ENCODE results near the gene COL28A1. TPM values are rescaled to one million over a fixed set of nuclear protein-coding genes. Genes with fewer than 3 reads are reported as not detected.
A peak's percentile ranks its signal among the peaks of the same experiment; 100 is the strongest.

Gene COL28A1
- total RNA-seq, result under 0.01 TPM in 1 of 2 replicates, not detected in the other

DNA sequence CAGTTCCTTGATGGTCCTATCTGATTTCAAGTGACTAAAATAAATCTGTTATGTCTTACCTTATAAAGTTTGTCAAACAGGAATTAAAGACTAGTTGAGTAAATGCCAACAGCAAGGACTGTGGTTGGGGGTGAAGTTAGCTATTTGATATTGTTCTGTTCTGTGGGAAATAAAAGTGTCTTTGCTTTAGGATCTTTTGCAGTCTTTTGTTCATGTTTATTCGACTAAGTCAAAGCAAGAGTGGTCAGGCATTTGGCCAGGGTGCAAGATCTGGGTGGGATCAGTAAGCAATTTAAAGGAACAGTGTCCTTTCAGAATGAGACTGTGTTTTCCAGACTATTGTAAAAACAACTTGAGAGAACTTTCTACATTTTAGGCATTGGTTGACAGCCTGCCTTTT is at the start of gene COL28A1:
Gene COL28A1 (minus strand): TSS at position 183 of the 400 bp plus-strand sequence. CDS start 2,998 bp downstream, outside the sequence.
- no peak for DNase-seq (ENCODE audit: low read depth in 2 of 2)

GRCh38 chr7:7584653-7585052 is 49.0 kb upstream of the COL28A1 start:
- DNase-seq (ENCODE audit: low read depth in 2 of 2), result no peak

DNA sequence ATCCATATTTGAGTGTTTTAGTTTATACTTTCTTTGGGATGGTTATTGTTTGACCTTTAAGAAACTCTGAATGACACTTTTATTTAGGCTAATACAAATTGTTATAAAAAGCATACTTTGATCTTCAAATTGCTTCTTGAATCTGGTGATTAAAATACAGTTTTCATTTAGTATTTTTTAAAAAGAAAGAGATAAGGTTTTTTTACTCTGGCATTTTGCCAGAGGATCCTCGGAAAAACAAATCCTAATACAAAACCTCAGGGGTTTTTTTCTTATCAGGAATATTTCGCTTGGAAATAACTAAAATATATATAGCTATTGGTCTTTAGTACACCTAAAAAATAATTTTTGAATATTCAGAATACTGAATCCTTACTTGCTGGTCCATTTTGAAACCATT is 48.1 kb upstream of the COL28A1 start:
- no peak for DNase-seq (ENCODE audit: low read depth in 2 of 2)

DNA sequence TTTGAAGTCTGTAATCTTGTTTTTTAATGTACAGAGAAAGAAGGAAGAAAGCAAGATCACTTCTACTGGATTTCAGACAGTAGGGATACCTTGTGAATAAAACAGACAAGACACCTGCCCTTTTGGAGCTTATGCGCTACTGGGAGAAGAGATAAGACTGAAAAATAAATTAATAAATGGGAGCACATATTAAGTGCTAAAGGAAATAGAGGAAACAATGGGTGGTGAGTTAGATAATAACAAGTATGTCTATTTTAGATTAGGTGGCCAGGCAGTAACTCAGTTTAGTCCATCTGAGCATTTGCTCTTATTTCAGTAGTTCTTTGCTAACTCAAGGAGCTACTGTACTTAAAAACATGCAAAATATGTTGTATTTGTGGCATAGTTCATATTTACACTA is 46.9 kb upstream of the COL28A1 start:
- DNase-seq (ENCODE audit: low read depth in 2 of 2), result peak in 1 of 2 donors; percentile 20

DNA sequence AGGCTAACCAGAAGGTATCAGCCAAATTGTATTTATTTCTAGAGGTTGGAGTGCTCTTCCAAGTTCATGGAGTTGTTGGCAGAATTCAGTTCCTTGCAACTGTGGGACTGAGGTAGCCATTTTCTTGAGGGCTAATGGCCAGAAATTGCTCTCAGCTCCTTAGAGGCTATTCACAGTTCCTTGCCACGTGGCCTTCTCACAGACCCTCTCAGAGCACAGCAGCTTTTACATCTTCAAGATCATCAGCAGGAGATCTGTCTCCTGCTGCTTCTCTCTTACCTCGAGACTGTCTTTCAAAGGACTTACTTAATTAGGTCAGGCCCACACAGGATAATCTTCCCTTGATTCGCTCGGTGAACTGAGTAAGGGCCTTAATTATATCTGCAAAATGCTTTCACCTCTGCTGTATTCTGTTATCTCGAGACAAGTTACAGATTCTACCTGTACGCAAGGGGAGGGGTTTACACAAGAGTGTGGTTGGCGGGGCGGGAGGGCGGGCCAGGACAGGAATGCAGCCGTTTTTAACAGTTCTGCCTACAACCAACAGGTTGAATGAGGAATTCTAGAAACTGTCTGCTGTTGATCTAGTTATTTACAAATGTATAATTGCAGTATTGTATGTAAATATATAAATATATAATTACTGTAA is 46.0 kb upstream of the COL28A1 start:
- no peak for DNase-seq (ENCODE audit: low read depth in 2 of 2)

- DNase-seq (ENCODE audit: low read depth in 2 of 2), result no peak
Observed at GRCh38 chr7:7579638-7580037, 44.0 kb upstream of the COL28A1 start.

DNA sequence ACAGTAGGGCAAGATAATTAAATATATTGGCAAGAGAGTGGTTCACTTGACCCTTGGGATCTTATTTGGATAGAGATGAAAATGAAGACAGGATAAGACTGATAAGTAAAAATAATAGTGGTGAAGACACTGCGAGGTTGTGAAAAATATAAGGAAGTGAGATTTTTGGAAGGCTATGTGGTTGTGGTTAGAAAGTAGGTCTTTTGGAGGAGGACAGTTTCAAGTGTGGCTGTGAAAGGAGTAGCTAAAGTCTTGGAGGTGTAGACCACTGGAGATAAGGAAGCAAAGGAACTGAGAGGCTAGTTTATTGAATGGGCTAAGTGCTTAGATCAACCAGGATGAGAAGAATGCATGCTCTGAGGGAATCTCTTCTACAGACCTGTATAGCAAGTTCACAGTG is 42.2 kb upstream of the COL28A1 start:
- no peak for DNase-seq (ENCODE audit: low read depth in 2 of 2)

GRCh38 chr7:7576344-7576743 is 40.7 kb upstream of the COL28A1 start:
- DNase-seq (ENCODE audit: low read depth in 2 of 2), result no peak

DNA sequence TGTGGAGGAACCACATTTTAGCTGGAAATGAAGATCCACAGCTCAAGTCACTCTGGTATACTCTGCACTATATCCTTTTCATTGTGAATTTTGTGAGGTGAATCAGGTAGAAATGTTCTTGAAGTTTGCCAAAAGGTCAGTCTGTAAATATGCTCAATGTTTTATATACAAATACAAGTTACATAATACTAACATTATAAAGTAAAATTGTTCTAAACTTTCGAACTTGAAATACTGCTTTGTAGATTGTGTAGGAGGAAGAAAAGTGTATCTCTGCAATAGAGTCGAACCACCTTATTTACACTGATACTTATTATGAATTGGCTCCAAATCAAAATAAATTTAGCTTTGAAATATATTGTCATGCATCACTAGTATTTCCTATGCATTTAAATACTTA is 38.0 kb upstream of the COL28A1 start:
- no peak for DNase-seq (ENCODE audit: low read depth in 2 of 2)

- no peak for DNase-seq (ENCODE audit: low read depth in 2 of 2)
Observed at GRCh38 chr7:7570584-7570983, 34.9 kb upstream of the COL28A1 start.

- no peak for DNase-seq (ENCODE audit: low read depth in 2 of 2)
Observed at GRCh38 chr7:7569615-7570014, 33.9 kb upstream of the COL28A1 start.

DNA sequence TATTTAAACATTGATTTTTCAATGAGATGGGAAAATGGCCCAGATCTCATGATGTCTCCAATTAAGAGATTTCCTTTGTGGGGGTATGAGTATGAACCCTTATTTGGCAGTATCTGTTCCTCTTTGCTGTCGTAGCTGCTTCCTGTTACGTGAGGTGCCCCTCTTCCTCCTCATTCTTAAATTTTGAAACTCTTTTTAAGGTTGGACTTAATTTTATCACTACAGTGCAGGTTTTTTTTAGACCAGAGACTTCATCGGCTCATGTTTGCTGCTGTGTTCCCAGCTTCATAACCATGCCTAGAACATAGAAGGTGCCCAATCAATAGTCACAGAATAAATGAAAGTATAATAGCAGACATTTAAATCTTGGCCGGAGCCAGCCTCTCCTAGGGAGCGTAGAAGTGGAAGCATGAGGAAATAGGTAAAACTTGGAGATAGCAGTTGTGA is 33.4 kb upstream of the COL28A1 start:
- DNase-seq (ENCODE audit: low read depth in 2 of 2), result no peak

DNA sequence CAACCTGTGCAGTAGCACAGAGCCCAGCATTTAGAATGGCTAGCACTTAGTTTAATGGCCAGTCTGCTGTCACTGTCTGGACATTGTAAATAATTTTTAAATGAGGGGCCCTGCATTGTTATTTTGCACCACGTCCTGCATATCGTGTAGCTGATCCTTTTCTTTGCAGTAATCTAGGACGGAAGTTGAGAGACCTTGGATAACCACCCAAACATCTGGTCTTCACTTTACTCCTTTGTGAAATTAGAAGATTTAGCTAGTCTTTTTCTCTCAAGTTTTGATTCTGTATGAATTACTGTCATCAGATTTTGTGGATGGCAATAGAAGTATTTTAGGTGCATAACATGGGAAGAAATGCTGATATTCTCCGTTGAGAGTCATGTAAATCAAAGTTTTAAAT is 32.9 kb upstream of the COL28A1 start:
- DNase-seq (ENCODE audit: low read depth in 2 of 2), result no peak

GRCh38 chr7:7567898-7568531 is 32.3 kb upstream of the COL28A1 start:
- DNase-seq (ENCODE audit: low read depth in 2 of 2), result no peak

- DNase-seq (ENCODE audit: low read depth in 2 of 2), result peak; percentile 36 to 80
Observed at GRCh38 chr7:7566651-7567611, 31.3 kb upstream of the COL28A1 start, which contains the start of gene MIOS. TSS of gene MIOS (plus strand) at chr7:7566884. CDS start at chr7:7572476, 5,592 bp downstream.

GRCh38 chr7:7565746-7566650 is 30.3 kb upstream of the COL28A1 start:
- DNase-seq (ENCODE audit: low read depth in 2 of 2), result no peak

GRCh38 chr7:7565018-7565680 is 29.5 kb upstream of the COL28A1 start:
- DNase-seq (ENCODE audit: low read depth in 2 of 2), result no peak

- no peak for DNase-seq (ENCODE audit: low read depth in 2 of 2)
Observed at GRCh38 chr7:7564323-7564780, 28.7 kb upstream of the COL28A1 start.

DNA sequence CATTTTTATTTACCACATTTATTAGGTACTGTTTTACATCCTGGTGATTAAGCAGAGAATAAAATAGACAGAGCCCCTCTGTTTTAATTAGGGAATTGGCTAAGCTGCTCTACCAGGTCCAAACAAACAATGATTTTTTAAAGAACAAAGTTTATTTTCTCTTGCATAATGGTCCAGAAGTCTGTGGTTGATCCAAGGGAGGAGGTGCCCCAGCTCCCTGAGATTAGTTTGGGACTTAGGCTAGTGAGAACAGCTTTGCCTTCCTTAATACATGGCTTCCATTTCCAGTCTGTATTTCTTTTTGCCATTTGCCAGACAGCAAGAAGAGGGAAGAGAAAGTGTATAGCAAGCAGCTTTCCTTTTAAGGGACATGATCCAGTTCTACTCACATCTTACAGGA is 28.1 kb upstream of the COL28A1 start:
- DNase-seq (ENCODE audit: low read depth in 2 of 2), result no peak

- no peak for DNase-seq (ENCODE audit: low read depth in 2 of 2)
Observed at GRCh38 chr7:7563269-7563668, 27.6 kb upstream of the COL28A1 start.

Data from dermis microvascular lymphatic vessel endothelial cell (primary cell).